Right lobe of liver (tissue), 4 donors: Measurements from ENCODE around the gene TLR9.

Experiments used
- POLR2A ChIP-seq: fragments of 450-650 bp; IDR thresholded peaks from one replicate; pipeline ENCODE4 v1.6.1; 2017; ENCODE audit warnings: antibody characterized with exemption, mild to moderate bottlenecking
- TF ChIP-seq, protein P1 (sequence below), 4 donors: fragments of 200-600 bp in 3 of 4; fragments of 450-650 bp in 1 of 4; IDR thresholded peaks; one replicate each; pipeline versions ENCODE4 v1.5.1 to v1.8.0; 2016 to 2022; ENCODE audit warnings: antibody characterized with exemption in 4 of 4, mild to moderate bottlenecking in 2 of 4
- donor health status: DM: no; HTN: no; CAD: no.
- donor health status: DM: no; HTN: no; CAD: no.
- donor health status: DM: no; HTN: yes; CAD: no.

DNA sequence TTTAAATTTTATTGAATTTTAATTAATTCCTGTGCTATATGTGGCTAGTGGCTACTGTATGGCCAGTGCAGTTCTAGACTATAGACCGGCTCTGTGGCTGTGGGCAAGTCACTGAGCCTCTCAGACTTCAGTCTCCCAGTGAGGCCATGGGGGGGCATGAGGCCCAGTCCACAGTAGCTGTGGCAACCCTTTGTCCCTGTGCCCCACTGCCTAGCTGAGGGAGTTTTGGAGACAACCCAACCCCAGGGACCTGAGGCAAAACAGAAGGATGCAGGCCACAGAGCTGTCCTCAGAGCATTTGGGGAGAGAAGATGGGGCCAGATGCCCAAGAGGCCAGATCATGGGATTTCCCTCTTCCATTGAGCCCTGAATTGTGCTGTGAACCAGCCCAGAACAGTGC, 52.3 kb downstream of the TLR9 start:
- TF ChIP-seq, protein P1, sequence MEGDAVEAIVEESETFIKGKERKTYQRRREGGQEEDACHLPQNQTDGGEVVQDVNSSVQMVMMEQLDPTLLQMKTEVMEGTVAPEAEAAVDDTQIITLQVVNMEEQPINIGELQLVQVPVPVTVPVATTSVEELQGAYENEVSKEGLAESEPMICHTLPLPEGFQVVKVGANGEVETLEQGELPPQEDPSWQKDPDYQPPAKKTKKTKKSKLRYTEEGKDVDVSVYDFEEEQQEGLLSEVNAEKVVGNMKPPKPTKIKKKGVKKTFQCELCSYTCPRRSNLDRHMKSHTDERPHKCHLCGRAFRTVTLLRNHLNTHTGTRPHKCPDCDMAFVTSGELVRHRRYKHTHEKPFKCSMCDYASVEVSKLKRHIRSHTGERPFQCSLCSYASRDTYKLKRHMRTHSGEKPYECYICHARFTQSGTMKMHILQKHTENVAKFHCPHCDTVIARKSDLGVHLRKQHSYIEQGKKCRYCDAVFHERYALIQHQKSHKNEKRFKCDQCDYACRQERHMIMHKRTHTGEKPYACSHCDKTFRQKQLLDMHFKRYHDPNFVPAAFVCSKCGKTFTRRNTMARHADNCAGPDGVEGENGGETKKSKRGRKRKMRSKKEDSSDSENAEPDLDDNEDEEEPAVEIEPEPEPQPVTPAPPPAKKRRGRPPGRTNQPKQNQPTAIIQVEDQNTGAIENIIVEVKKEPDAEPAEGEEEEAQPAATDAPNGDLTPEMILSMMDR (IDR thresholded peaks at IDR 0.05): no peak
- no peak for TF ChIP-seq POLR2A
